Psoas muscle (tissue), 8 donors: ENCODE data around the gene MYPOP. TPM values are rescaled to one million over a fixed set of nuclear protein-coding genes. Genes with fewer than 3 reads are reported as not detected.

ENCODE experiments used
- ATAC-seq, 4 donors: fragments of 200-7000 bp; cut with Tn5 transposase; one replicate each; pipeline ENCODE4 v1.9.1; 2020; ENCODE audit warnings: moderate library complexity in 3 of 4, mild to moderate bottlenecking in 2 of 4
- DNase-seq, 2 donors: peaks; one replicate each; pipeline ENCODE4 v3.0.0-alpha.2; 2020
- H3K27ac ChIP-seq: fragments of 200-600 bp; one replicate; pipeline ENCODE4 v1.8.0; 2022
- H3K27me3 ChIP-seq, 3 donors: fragments of 200-600 bp in 1 of 3; one replicate each; pipeline versions ENCODE4 v1.6.1 to v1.8.0; 2013 to 2022; ENCODE audit warnings: low read length in 2 of 3, mild to moderate bottlenecking in 2 of 3, moderate library complexity in 1 of 3; ENCODE audit not compliant: insufficient read depth in 3 of 3
- H3K36me3 ChIP-seq, 2 donors: fragments of 200-600 bp in 1 of 2; one replicate each; pipeline versions ENCODE4 v1.6.1 to v1.8.0; 2013 to 2022; ENCODE audit warnings: low read depth in 1 of 2, mild to moderate bottlenecking in 1 of 2, moderate library complexity in 1 of 2; ENCODE audit not compliant: insufficient read depth in 1 of 2
- H3K4me1 ChIP-seq: fragments of 200-600 bp; one replicate; pipeline ENCODE4 v1.8.0; 2022
- H3K4me3 ChIP-seq: fragments of 200-600 bp; one replicate; pipeline ENCODE4 v1.8.0; 2022; ENCODE audit warnings: mild to moderate bottlenecking
- H3K9me3 ChIP-seq: fragments of 200-600 bp; one replicate; pipeline ENCODE4 v1.8.0; 2022
- CTCF ChIP-seq: fragments of 200-600 bp; IDR thresholded peaks from one replicate; pipeline ENCODE4 v1.8.0; 2022; ENCODE audit warnings: antibody characterized with exemption
- whole genome bisulfite sequencing, 3 donors: extraction: QIAGEN DNeasy Blood & Tissue Kit; methylation state at CpG; one replicate each; pipeline versions ENCODE4 v1.1.6 to v1.1.7; 2013; 5-methylcytosine and 5-hydroxymethylcytosine counted together
- intact Hi-C, 2 donors: fragments of 100-400 bp; cut with DNase I; formaldehyde crosslinking; loops; one replicate each; pipeline versions ENCODE4 v1.11.0 to v1.14.2; 2022
- polyA plus RNA-seq, 3 donors: library from polyadenylated mRNA; stranded (reverse); fragments of 200-250 nt; gene quantifications; one replicate each; pipeline ENCODE4 v1.2.3, GENCODE V29; 2013
- total RNA-seq, 4 donors: library from RNA; stranded (reverse); fragmentation: NEBNext Ultra II Directional in 2 of 4; extraction: Animal tissue kit (Norgen Biotek cat#: 25700) in 2 of 4; gene quantifications; one replicate each; pipeline versions ENCODE4 v1.2.1 to v1.2.4, GENCODE V29; 2021 to 2023
- donor health status: healthy with polysubstance abuse.
- donor health status: DM: no; HTN: no; CAD: no; lungs with moderate emphysema.
- donor health status: Bipolar disorder and iron deficiency.
- donor health status: healthy.
- donor health status: DM: yes; HTN: yes; CAD: no.
- donor health status: DM: no; HTN: no; CAD: no.
- donor health status: DM: no; HTN: no; CAD: no.
- donor health status: DM: yes; HTN: yes; CAD: no.

MYPOP gene
- total and polyA plus RNA-seq, 7 donors: 10.6 to 20.7 (median 13.0) TPM

DNA sequence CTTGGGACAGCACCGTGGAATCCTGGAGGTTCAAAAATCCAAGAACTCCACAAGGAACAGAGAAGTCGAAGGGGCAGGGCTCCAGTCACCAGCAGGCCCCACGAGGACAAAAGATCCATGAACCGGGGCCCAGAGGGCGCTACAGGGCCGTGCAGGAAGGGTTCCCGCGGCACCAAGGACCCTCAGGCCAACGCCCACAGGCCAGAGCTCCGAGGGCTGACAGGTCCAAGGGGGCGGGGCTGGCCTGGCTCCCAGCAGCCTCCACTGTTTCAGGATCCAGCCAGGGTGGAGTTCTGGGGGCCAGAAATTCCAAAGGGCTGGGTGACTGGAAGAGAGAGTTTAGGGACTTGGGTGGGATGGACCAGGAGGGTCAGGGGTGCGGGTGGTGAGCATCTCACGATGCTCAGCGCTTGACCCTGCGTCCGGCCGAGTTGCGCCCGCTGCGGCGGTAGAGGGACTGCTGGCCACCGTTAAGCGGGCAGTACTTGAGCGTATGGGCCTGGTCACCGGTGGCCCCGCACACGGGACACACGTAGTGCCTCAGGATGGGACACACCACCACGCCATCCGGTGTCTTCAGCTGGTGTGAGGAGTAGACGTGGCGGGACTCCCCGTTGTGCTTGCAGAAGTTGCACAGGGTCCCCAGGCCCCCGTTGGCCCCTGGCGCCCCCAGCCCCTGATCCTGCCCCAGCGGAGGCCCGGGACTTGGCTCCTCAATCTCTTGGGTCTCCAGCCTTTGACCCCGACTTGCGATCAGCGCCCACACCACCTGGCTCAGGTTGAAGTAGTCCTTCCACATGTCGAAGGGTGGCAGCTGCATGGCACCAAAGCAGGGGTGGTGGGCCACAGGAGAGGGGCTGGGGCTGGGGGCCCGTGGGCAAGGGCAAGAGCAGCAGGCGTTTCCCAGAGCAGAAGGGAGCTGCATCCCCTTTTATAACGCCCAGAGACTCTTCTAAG, 11.7 kb upstream of the MYPOP start, which contains the start of gene NANOS2:
TSS of gene NANOS2 (minus strand) at position 905 of the 957 bp plus-strand sequence. CDS start at position 820, 85 bp downstream.
- no peak for TF ChIP-seq CTCF
- intact Hi-C loops: no loop called here
- no peak for ATAC-seq

GRCh38 chr19:45911291-45911690, 8.9 kb upstream of the MYPOP start:
- Histone ChIP-seq H3K27ac (no peak overlapping the region), H3K9me3 (no peaks in the 10 kb centered on the region), H3K4me1 (no peaks in the 10 kb centered on the region), H3K4me3 (no peak overlapping the region), H3K36me3 (no peaks in the 10 kb centered on the region), H3K27me3 (peaks cover 0 to 23% (median 4%) of the 10 kb centered on the region in 3 donors)
- ATAC-seq: no peak
- TF ChIP-seq CTCF: no peak
- no peak for DNase-seq
- 64 to 71% (median 67%) methylated on average over 8 of the region's 8 CpGs for WGBS, 3 donors
- intact Hi-C loops: no loop called here

More for the DNA sequence above, 11.7 kb upstream of the MYPOP start, which contains the start of gene NANOS2:
- Histone ChIP-seq H3K27ac (no peak within 1 kb of the TSS), H3K27me3 (peaks cover 0 to 28% (median 4%) of the 10 kb centered on the region in 3 donors), H3K9me3 (no peaks in the 10 kb centered on the region), H3K4me1 (no peaks in the 10 kb centered on the region), H3K36me3 (no peaks in the 10 kb centered on the region), H3K4me3 (no peak within 1 kb of the TSS)
- WGBS, 3 donors: 56 to 63% (median 58%) methylated on average over 42 to 44 of the region's 44 CpGs
- peak; percentile 27 to 58 for DNase-seq

DNA sequence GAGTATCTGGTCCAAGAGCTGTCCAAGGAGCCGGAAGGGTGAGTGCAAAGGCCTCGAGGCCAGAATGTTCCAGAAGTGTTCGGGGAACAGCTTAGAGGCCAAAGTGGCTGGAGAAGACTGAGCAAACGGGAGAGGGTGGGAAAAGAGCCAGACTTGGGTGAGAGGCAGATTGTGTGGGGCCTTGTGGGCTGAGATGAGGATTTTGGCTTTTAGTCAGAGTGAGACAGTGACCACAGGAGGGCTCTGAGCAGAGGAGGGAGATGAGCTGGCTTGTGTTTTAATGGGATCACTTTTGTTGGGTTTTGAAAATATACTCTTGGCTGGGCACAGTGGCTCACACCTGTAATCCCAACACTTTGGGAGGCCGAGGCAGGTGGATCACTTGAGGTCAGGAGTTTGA, 6.5 kb upstream of the MYPOP start:
- Histone ChIP-seq H3K36me3 (no peaks in the 10 kb centered on the region), H3K27me3 (peaks cover 0 to 15% (median 3%) of the 10 kb centered on the region in 3 donors), H3K4me3 (no peak overlapping the region), H3K27ac (no peak overlapping the region), H3K9me3 (no peaks in the 10 kb centered on the region), H3K4me1 (no peaks in the 10 kb centered on the region)
- 72 to 80% (median 73%) methylated on average over 5 of the region's 5 CpGs for WGBS, 3 donors
- no peak for DNase-seq
- intact Hi-C loops: no loop called here
- no peak for TF ChIP-seq CTCF
- no peak for ATAC-seq

DNA sequence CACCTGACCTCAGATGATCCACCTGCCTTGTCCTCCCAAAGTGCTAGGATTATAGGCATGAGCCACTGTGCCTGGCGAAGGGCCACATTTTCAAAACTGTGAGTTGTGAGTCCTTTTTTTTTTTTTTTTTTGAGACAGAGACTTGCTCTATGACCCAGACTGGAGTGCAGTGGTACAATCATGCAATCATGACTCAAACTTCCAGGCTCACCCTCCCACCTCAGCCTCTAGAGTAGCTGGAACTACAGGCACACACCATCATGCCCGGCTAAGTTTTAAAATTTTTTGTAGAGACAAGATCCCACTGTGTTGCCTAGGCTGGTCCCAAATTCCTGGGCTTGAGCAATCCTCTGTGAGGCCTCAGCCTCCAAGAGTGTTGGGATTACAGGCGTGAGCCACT, 3.8 kb upstream of the MYPOP start:
- intact Hi-C loops: no loop called here
- Histone ChIP-seq H3K27ac (no peak overlapping the region), H3K4me3 (no peak overlapping the region), H3K4me1 (peaks cover 6% of the 10 kb centered on the region), H3K27me3 (no peaks in the 10 kb centered on the region), H3K36me3 (no peaks in the 10 kb centered on the region), H3K9me3 (no peaks in the 10 kb centered on the region)
- ATAC-seq (no peak), DNase-seq (no peak)
- TF ChIP-seq CTCF: no peak
- 84 to 88% (median 85%) methylated on average over 3 of the region's 3 CpGs for WGBS, 3 donors
